ENCODE data around the gene GRIN1. TPM values are rescaled to one million over a fixed set of nuclear protein-coding genes. Genes with fewer than 3 reads are reported as not detected.

GRIN1 gene
- total RNA-seq, 1 experiment from 2014 or later = 2.9 TPM

- H3K4me1 ChIP-seq (ENCODE audit: insufficient read depth, low read length) = no peaks in the 10 kb centered on the region
- H2BK5ac ChIP-seq (ENCODE audit: insufficient read length, low read length) = no peak overlapping the region
- H4K5ac ChIP-seq (ENCODE audit: insufficient read length, low read depth, low read length) = no peak overlapping the region
- H3K79me2 ChIP-seq (ENCODE audit: insufficient read depth, low read length) = no peaks in the 10 kb centered on the region
- no peak overlapping the region for H3K14ac ChIP-seq (ENCODE audit: insufficient read depth, low read length)
- H2BK20ac ChIP-seq (ENCODE audit: low read depth, low read length, poor library complexity, severe bottlenecking) = no peak overlapping the region
- peaks cover 93% of the 10 kb centered on the region for H3K27me3 Mint-ChIP-seq (ENCODE audit: low read depth)
- no peak overlapping the region for H3K27ac ChIP-seq (ENCODE audit: insufficient read length, low read depth, low read length)
- peaks cover 0 to 12% of the 10 kb centered on the region in 2 experiments; a peak in 2 of 4 replicates for H3K4me1 Mint-ChIP-seq
- no CpG with 5 or more reads among the region's 25 CpGs for WGBS (ENCODE audit: extremely low coverage, insufficient read length, low lambda C conversion rate)
- H3K27ac Mint-ChIP-seq = no peak overlapping the region
- DNase-seq = peak; percentile 74
- no peak for TF ChIP-seq CTCF (conservative IDR thresholded peaks at IDR 0.05)
- no peak overlapping the region for H2AFZ ChIP-seq (ENCODE audit: low read length)
- no peak overlapping the region for H3K23ac ChIP-seq (ENCODE audit: insufficient read length, low read depth, low read length)
- H3K9me3 Mint-ChIP-seq = no peaks in the 10 kb centered on the region; a peak in 2 of 5 replicates
- no peak overlapping the region for H3K4ac ChIP-seq (ENCODE audit: low read depth, low read length)
- H3K27me3 ChIP-seq (ENCODE audit: insufficient read depth, low read length) = peaks cover 29% of the 10 kb centered on the region; the same call in 1 of the 2 replicates
- H3K18ac ChIP-seq (ENCODE audit: insufficient read length, low read depth, low read length) = no peak overlapping the region
- no peak overlapping the region for H2BK12ac ChIP-seq (ENCODE audit: insufficient read length, low read depth, low read length)
- H3K4me2 ChIP-seq (ENCODE audit: insufficient read depth, insufficient read length, low read length) = peak overlapping the region; percentile 7
- H2AK5ac ChIP-seq (ENCODE audit: insufficient read length, low read length) = no peak overlapping the region
- no peaks in the 10 kb centered on the region for H3K36me3 Mint-ChIP-seq (ENCODE audit: insufficient read depth in 1 of 3, low read depth in 3 of 3)
- no peak overlapping the region for H3T11ph ChIP-seq (ENCODE audit: low read length)
- H4K91ac ChIP-seq (ENCODE audit: insufficient read length, low read depth, low read length) = no peak overlapping the region
- H3K9ac ChIP-seq (ENCODE audit: extremely low read depth, insufficient read length, low read length) = no peak overlapping the region
- no peak overlapping the region for H3K56ac ChIP-seq (ENCODE audit: insufficient read length, low read depth, low read length)
- peak overlapping the region in 1 of 2 experiments; percentile 74; a peak in 3 of 5 replicates for H3K4me3 Mint-ChIP-seq
- no peaks in the 10 kb centered on the region for H3K23me2 ChIP-seq (ENCODE audit: insufficient read length, low read depth, low read length, poor library complexity, severe bottlenecking)
- no peaks in the 10 kb centered on the region for H3K9me3 ChIP-seq (ENCODE audit: control insufficient read depth, low read depth, low read length)
- H2BK120ac ChIP-seq (ENCODE audit: low read depth, low read length, poor library complexity, severe bottlenecking) = no peak overlapping the region
- no peak overlapping the region for H4K8ac ChIP-seq (replicated peaks; ENCODE audit: insufficient read length, low read depth, low read length)
- no peaks in the 10 kb centered on the region for H3K79me1 ChIP-seq (ENCODE audit: insufficient read depth, low read depth, low read length, poor library complexity, severe bottlenecking)
- H2BK15ac ChIP-seq (ENCODE audit: low read depth, low read length) = no peak overlapping the region
- peaks cover 2% of the 10 kb centered on the region for H4K20me1 ChIP-seq (ENCODE audit: control insufficient read depth, insufficient read depth, insufficient read length)
Measured at GRCh38 chr9:137138058-137138721, 764 bp upstream of the GRIN1 start.

All from H9 (cell line).